CD8-positive, alpha-beta memory T cell (primary cell): ENCODE results near the gene MPP3. TPM values are rescaled to one million over a fixed set of nuclear protein-coding genes. Genes with fewer than 3 reads are reported as not detected.
"Not testable (repeated sequence)": the region's sequence is repeated elsewhere in the genome, so short reads cannot be mapped to it uniquely, and the experiment has no call there.

Experiments
- CTCF ChIA-PET: fragments of 350-600 bp; sonication (Branson Sonifier 250); formaldehyde crosslinking; loops from one replicate; lab custom pipeline; 2021; ENCODE audit warnings: antibody characterized with exemption; lab: Charles Lee
- POLR2A ChIA-PET: fragments of 350-600 bp; sonication (Branson Sonifier 250); formaldehyde crosslinking; loops from one replicate; lab custom pipeline; 2021; ENCODE audit warnings: antibody characterized with exemption; lab: Charles Lee
- DNase-seq, 5 donors: peaks; one replicate each; pipeline versions ENCODE4 v3.0.0 to v3.0.0-alpha.2; 2020 to 2022; ENCODE audit warnings: mixed read lengths in 1 of 5
- H3K27ac ChIP-seq: one replicate; pipeline ENCODE4 v1.7.0; 2013; ENCODE audit warnings: low read depth, mild to moderate bottlenecking, low read length, moderate library complexity
- H3K27me3 ChIP-seq: 2 replicates; pipeline ENCODE4 v1.7.0; 2013; ENCODE audit warnings: low read length, mild to moderate bottlenecking; ENCODE audit not compliant: insufficient read depth, poor library complexity, severe bottlenecking
- H3K36me3 ChIP-seq: 2 replicates; pipeline ENCODE4 v1.7.0; 2013; ENCODE audit warnings: mild to moderate bottlenecking, low read length, moderate library complexity; ENCODE audit not compliant: insufficient read depth
- H3K4me1 ChIP-seq: 2 replicates; pipeline ENCODE4 v1.7.0; 2013; ENCODE audit warnings: mild to moderate bottlenecking, low read length, moderate library complexity; ENCODE audit not compliant: insufficient read depth
- H3K4me3 ChIP-seq: 2 replicates; pipeline ENCODE4 v1.7.0; 2013; ENCODE audit warnings: mild to moderate bottlenecking, low read length
- H3K9me3 ChIP-seq: 2 replicates; pipeline ENCODE4 v1.7.0; 2013; ENCODE audit warnings: mild to moderate bottlenecking, low read length
- H3K27ac Mint-ChIP-seq, 8 donors: one replicate each; pipeline ENCODE4 v1.8.0; 2020 to 2021; ENCODE audit warnings: mixed read lengths in 8 of 8, mild to moderate bottlenecking in 6 of 8, inconsistent platforms in 3 of 8, moderate library complexity in 3 of 8
- H3K27me3 Mint-ChIP-seq, 2 donors: one replicate each; pipeline ENCODE4 v1.8.0; 2020 to 2021; ENCODE audit warnings: mixed read lengths in 2 of 2, mild to moderate bottlenecking in 1 of 2, moderate library complexity in 1 of 2
- H3K36me3 Mint-ChIP-seq, 3 donors: one replicate each; pipeline ENCODE4 v1.8.0; 2020 to 2021; ENCODE audit warnings: mixed read lengths in 3 of 3, inconsistent platforms in 1 of 3, mild to moderate bottlenecking in 1 of 3
- H3K4me1 Mint-ChIP-seq, 3 donors: one replicate each; pipeline ENCODE4 v1.8.0; 2020 to 2021; ENCODE audit warnings: mixed read lengths in 3 of 3, inconsistent platforms in 1 of 3, mild to moderate bottlenecking in 1 of 3
- H3K4me3 Mint-ChIP-seq, 7 donors: one replicate each; pipeline ENCODE4 v1.8.0; 2020 to 2021; ENCODE audit warnings: mixed read lengths in 7 of 7, mild to moderate bottlenecking in 6 of 7, moderate library complexity in 4 of 7, inconsistent platforms in 2 of 7
- H3K9me3 Mint-ChIP-seq, 5 donors: one replicate each; pipeline ENCODE4 v1.8.0; 2020 to 2022; ENCODE audit warnings: mixed read lengths in 5 of 5, mild to moderate bottlenecking in 3 of 5, moderate library complexity in 2 of 5, inconsistent platforms in 1 of 5
- polyA plus RNA-seq: library from polyadenylated mRNA; unstranded; fragments of 300-500 nt; fragmentation: Illumina TruSeq; gene quantifications from one replicate; pipeline ENCODE4 v1.2.3, GENCODE V29; 2021
- total RNA-seq, 2 experiments: library from RNA; stranded (reverse); gene quantifications; one replicate each; pipeline ENCODE4 v1.2.3, GENCODE V29; 2021

MPP3 gene
- total and polyA plus RNA-seq, 3 experiments from 2014 or later: 0.15 TPM; not detected in 2

DNA sequence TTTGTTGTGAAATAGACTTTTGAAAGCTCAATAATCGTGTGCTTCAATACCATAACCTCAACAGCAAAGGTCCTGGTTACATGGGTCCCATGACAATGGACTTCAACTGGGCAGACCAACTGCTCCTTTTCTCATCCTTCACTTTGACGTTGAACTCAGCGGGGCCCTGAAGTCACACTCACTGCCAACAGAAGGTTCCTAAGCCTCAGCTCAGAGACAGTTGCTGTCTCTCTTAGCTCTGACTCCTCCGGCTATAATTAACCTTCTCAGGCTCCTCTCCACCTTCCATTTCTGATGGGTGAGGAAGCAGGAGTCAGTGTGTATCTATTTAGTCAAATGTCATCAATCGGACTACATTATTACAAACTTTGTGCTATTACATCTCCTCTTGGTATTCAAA is 23.8 kb downstream of the MPP3 start:
- Histone ChIP-seq H3K4me1 (no peaks in the 10 kb centered on the region), H3K9me3 (no peaks in the 10 kb centered on the region), H3K27ac (no peak overlapping the region), H3K36me3 (no peaks in the 10 kb centered on the region), H3K27me3 (peaks cover 3% of the 10 kb centered on the region), H3K4me3 (no peak overlapping the region)
- Mint-ChIP-seq H3K4me1 (no peaks in the 10 kb centered on the region), H3K4me3 (no peak overlapping the region), H3K27me3 (peaks cover 14 to 47% of the 10 kb centered on the region in 2 donors), H3K27ac (no peak overlapping the region), H3K36me3 (peaks cover 0 to 4% (median 0%) of the 10 kb centered on the region in 3 donors), H3K9me3 (peaks cover 0 to 3% (median 0%) of the 10 kb centered on the region in 5 donors)
- POLR2A ChIA-PET: no interaction called here
- CTCF ChIA-PET: no interaction called here
- DNase-seq: no peak

DNA sequence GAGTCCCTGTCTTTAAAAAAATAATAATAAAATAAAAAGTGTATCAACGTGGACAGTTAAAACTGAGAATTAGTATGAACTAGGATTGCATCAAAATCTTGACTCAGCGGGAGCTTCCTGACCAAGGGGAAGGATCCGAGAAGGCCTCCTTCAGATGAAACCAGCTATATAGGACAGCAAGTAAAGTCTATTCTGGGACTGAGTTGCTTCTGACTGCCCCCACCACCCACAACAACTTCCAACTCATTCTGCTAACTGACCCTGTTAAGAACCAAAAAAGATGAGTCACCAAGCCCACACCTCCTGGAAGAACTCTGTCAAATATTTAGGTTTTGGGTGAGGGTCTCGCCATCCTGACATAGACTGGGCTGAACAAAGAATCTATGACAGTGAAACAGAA is 24.9 kb downstream of the MPP3 start:
- POLR2A ChIA-PET: no interaction called here
- Mint-ChIP-seq H3K9me3 (peaks cover 0 to 3% (median 0%) of the 10 kb centered on the region in 5 donors), H3K4me1 (no peaks in the 10 kb centered on the region), H3K4me3 (no peak overlapping the region), H3K27me3 (peaks cover 16 to 57% of the 10 kb centered on the region in 2 donors), H3K27ac (no peak overlapping the region), H3K36me3 (peaks cover 0 to 4% (median 0%) of the 10 kb centered on the region in 3 donors)
- Histone ChIP-seq H3K4me3 (no peak overlapping the region), H3K27me3 (peaks cover 5% of the 10 kb centered on the region), H3K4me1 (no peaks in the 10 kb centered on the region), H3K36me3 (no peaks in the 10 kb centered on the region), H3K9me3 (no peaks in the 10 kb centered on the region), H3K27ac (no peak overlapping the region)
- CTCF ChIA-PET: no interaction called here
- no peak for DNase-seq

DNA sequence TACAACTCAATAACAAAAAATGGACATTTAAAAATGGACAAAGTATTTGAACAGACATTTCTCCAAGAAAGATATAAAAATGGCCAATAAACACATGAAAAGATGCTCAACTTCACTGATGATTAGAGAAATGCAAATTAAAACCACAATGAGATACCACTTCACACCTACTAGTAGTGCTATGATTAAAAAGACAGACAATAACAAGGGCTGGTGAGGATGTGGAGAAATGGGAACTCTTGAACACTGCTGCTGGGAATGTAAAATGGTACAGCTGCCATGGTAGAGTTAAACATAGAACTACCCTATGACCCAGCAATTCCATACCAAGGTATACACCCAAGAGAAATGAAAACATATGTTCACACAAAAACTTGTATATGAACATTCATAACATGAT is 27.8 kb downstream of the MPP3 start:
- no peak overlapping the region for H3K27ac ChIP-seq
- DNase-seq: no peak
- H3K36me3 ChIP-seq: no peaks in the 10 kb centered on the region
- Mint-ChIP-seq H3K4me3 (no peak overlapping the region), H3K27ac (no peak overlapping the region), H3K9me3 (peaks cover 0 to 3% (median 0%) of the 10 kb centered on the region in 5 donors), H3K4me1 (no peaks in the 10 kb centered on the region), H3K27me3 (peaks cover 15 to 60% of the 10 kb centered on the region in 2 donors), H3K36me3 (peaks cover 0 to 4% (median 0%) of the 10 kb centered on the region in 3 donors)
- H3K4me1 ChIP-seq: no peaks in the 10 kb centered on the region
- ChIA-PET CTCF (no interaction called here), POLR2A (no interaction called here)
- peaks cover 5% of the 10 kb centered on the region for H3K27me3 ChIP-seq
- no peak overlapping the region for H3K4me3 ChIP-seq
- H3K9me3 ChIP-seq: no peaks in the 10 kb centered on the region

DNA sequence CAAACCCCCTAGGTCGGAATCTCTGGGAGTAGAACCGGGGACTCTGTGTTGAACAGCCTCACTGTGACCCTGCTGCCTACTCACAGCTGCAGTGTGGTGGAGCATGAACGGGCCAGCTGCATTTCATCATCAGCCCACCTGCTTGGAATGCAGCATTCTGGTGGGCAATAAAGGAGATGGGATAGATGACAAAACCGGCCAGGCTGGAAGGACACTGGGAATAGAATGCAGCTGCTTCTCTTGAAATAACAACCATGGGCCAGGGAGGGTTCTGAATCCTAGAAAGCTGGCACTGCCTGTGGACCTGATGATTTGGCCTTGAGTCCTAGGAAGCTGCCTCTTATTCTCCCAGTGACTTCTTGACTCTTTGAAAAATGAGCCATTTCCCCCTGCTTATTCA is 29.2 kb downstream of the MPP3 start:
- ChIA-PET CTCF (no interaction called here), POLR2A (interaction anchor here (0.6 kb wide), 1 partner anchor 1871 kb away, joined by 5 read pairs; no protein-coding TSS in a partner anchor)
- no peak overlapping the region for H3K4me3 Mint-ChIP-seq
- H3K27ac ChIP-seq: no peak overlapping the region
- no peaks in the 10 kb centered on the region for H3K9me3 ChIP-seq
- no peak for DNase-seq
- no peak overlapping the region for H3K4me3 ChIP-seq
- no peaks in the 10 kb centered on the region for H3K4me1 ChIP-seq
- peaks cover 19 to 67% of the 10 kb centered on the region in 2 donors for H3K27me3 Mint-ChIP-seq
- peaks cover 5% of the 10 kb centered on the region for H3K27me3 ChIP-seq
- H3K4me1 Mint-ChIP-seq: no peaks in the 10 kb centered on the region
- no peaks in the 10 kb centered on the region for H3K36me3 ChIP-seq
- H3K9me3 Mint-ChIP-seq: peaks cover 0 to 3% (median 0%) of the 10 kb centered on the region in 5 donors
- peaks cover 0 to 4% (median 0%) of the 10 kb centered on the region in 3 donors for H3K36me3 Mint-ChIP-seq
- H3K27ac Mint-ChIP-seq: peak overlapping the region in 1 of 8 donors; percentile 38

DNA sequence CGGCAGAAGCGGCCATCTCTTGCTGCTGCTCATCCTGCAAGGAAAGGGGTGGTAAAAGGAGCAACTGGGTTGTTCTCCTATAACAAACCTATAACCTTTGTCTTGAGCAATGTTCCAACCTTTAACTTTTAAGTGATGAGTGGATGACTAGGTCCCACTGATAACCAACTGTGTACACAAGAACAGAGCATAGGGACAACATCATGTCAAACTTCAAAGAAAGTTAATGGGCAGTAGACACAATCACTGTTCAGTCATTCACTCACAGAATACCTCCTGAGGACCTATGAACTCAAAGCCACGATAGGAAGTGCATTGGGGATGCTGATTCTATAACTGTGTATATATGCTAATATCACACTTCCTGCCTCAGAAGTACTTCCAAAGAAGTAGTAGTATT is 31.1 kb downstream of the MPP3 start:
- no peak for DNase-seq
- Mint-ChIP-seq H3K4me3 (no peak overlapping the region), H3K36me3 (peaks cover 0 to 4% (median 0%) of the 10 kb centered on the region in 3 donors), H3K27ac (no peak overlapping the region), H3K27me3 (peaks cover 18 to 66% of the 10 kb centered on the region in 2 donors), H3K9me3 (peaks cover 0 to 3% (median 0%) of the 10 kb centered on the region in 5 donors), H3K4me1 (no peaks in the 10 kb centered on the region)
- Histone ChIP-seq H3K27me3 (peaks cover 5% of the 10 kb centered on the region), H3K4me1 (no peaks in the 10 kb centered on the region), H3K4me3 (no peak overlapping the region), H3K36me3 (no peaks in the 10 kb centered on the region), H3K9me3 (no peaks in the 10 kb centered on the region), H3K27ac (no peak overlapping the region)
- ChIA-PET POLR2A (no interaction called here), CTCF (no interaction called here)

DNA sequence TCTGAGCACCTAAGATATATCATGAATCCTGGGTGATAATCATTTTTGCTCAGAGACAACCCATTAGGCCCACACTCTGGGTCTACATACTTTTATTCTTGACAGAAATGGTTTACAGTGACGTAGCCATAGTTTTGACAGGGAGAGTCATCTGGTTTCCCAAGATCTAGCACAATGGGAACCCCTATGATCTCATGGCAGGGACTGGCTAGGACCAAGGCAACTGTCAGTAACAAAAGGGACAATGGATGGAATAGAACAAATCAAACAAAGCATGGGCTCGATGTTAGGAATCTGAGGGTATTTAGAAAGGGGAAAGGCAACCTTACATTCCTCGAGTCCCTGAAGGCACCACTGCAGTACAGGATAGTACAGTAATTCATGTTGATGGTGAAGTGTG is 32.2 kb downstream of the MPP3 start:
- H3K9me3 Mint-ChIP-seq: peaks cover 0 to 3% (median 0%) of the 10 kb centered on the region in 5 donors

DNA sequence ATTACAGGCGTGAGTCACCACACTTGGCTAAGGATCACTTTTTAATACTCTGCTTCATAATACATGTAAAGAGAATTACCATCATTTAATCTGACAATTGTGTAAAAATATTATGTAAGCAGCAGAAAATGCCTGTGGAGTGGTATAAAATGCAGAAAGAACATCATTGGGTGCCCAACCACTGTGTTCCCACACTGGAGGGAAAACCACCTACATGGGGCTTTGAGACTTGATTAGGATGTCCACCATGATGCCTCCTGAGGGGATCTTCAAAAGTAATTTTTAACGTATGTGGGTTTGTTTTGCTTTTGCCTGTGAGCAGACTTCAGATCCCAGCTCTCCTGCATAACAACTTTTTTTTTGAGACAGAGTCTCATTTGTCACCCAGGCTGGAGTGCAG is 33.9 kb downstream of the MPP3 start:
- Mint-ChIP-seq H3K4me1 (no peaks in the 10 kb centered on the region), H3K27me3 (peaks cover 16 to 64% of the 10 kb centered on the region in 2 donors)

More for the DNA sequence above, 32.2 kb downstream of the MPP3 start:
- Mint-ChIP-seq H3K27ac (no peak overlapping the region), H3K27me3 (peaks cover 14 to 67% of the 10 kb centered on the region in 2 donors), H3K36me3 (peaks cover 0 to 4% (median 0%) of the 10 kb centered on the region in 3 donors), H3K4me3 (no peak overlapping the region), H3K4me1 (no peaks in the 10 kb centered on the region)
- no peaks in the 10 kb centered on the region for H3K36me3 ChIP-seq
- H3K4me3 ChIP-seq: no peak overlapping the region
- no peak overlapping the region for H3K27ac ChIP-seq
- CTCF ChIA-PET: no interaction called here
- H3K27me3 ChIP-seq: peaks cover 5% of the 10 kb centered on the region
- POLR2A ChIA-PET: no interaction called here
- no peaks in the 10 kb centered on the region for H3K4me1 ChIP-seq
- H3K9me3 ChIP-seq: no peaks in the 10 kb centered on the region
- DNase-seq: no peak

DNA sequence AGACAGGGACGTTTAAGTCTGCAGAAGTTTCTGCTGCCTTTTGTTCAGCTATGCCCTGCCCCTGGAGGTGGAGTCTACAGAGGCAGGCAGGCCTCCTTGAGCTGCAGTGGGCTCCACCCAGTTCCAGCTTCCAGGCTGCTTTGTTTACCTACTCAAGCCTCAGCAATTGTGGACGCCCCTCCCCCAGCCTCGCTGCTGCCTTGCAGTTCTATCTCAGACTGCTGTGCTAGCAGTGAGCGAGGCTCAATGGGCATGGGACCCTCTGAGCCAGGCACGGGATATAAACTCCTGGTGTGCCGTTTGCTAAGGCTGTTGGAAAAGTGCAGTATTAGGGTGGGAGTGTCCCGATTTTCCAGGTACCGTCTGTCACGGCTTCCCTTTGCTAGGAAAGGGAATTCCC is 34.9 kb downstream of the MPP3 start:
- CTCF ChIA-PET, H3K4me1 ChIP-seq, H3K36me3 Mint-ChIP-seq, H3K27ac Mint-ChIP-seq, POLR2A ChIA-PET, H3K9me3 ChIP-seq, H3K36me3 ChIP-seq, H3K4me1 Mint-ChIP-seq, H3K4me3 ChIP-seq, DNase-seq, H3K27ac ChIP-seq, H3K9me3 Mint-ChIP-seq, H3K27me3 ChIP-seq, H3K4me3 Mint-ChIP-seq: not testable (repeated sequence)
- H3K27me3 Mint-ChIP-seq: peaks cover 13 to 59% of the 10 kb centered on the region in 2 donors

More for the DNA sequence above, 33.9 kb downstream of the MPP3 start:
- Histone ChIP-seq H3K27me3 (peaks cover 5% of the 10 kb centered on the region), H3K4me3 (no peak overlapping the region), H3K4me1 (no peaks in the 10 kb centered on the region), H3K36me3 (no peaks in the 10 kb centered on the region), H3K27ac (no peak overlapping the region), H3K9me3 (no peaks in the 10 kb centered on the region)
- Mint-ChIP-seq H3K9me3 (no peaks in the 10 kb centered on the region), H3K4me3 (no peak overlapping the region), H3K27ac (no peak overlapping the region), H3K36me3 (no peaks in the 10 kb centered on the region)
- DNase-seq: no peak
- ChIA-PET CTCF (no interaction called here), POLR2A (interaction anchor here (0.6 kb wide), 1 partner anchor 573 kb away, joined by 9 read pairs; no protein-coding TSS in a partner anchor)
